AG10803 (cell line): ENCODE measurements around the gene KIF14.

ENCODE experiments used
- DNase-seq: peaks from one replicate; pipeline ENCODE4 v3.0.0; 2010; ENCODE audit warnings: low read depth
- H3K4me3 ChIP-seq: 2 replicates; pipeline ENCODE4 v1.5.1; 2011; ENCODE audit warnings: mild to moderate bottlenecking, low read length, control low read depth
- TF ChIP-seq, protein P1 (sequence below): conservative IDR thresholded peaks from 2 replicates; pipeline ENCODE4 v1.5.1; 2011; ENCODE audit warnings: mild to moderate bottlenecking, low read length, control low read depth, inconsistent platforms

KIF14 gene, protein sequence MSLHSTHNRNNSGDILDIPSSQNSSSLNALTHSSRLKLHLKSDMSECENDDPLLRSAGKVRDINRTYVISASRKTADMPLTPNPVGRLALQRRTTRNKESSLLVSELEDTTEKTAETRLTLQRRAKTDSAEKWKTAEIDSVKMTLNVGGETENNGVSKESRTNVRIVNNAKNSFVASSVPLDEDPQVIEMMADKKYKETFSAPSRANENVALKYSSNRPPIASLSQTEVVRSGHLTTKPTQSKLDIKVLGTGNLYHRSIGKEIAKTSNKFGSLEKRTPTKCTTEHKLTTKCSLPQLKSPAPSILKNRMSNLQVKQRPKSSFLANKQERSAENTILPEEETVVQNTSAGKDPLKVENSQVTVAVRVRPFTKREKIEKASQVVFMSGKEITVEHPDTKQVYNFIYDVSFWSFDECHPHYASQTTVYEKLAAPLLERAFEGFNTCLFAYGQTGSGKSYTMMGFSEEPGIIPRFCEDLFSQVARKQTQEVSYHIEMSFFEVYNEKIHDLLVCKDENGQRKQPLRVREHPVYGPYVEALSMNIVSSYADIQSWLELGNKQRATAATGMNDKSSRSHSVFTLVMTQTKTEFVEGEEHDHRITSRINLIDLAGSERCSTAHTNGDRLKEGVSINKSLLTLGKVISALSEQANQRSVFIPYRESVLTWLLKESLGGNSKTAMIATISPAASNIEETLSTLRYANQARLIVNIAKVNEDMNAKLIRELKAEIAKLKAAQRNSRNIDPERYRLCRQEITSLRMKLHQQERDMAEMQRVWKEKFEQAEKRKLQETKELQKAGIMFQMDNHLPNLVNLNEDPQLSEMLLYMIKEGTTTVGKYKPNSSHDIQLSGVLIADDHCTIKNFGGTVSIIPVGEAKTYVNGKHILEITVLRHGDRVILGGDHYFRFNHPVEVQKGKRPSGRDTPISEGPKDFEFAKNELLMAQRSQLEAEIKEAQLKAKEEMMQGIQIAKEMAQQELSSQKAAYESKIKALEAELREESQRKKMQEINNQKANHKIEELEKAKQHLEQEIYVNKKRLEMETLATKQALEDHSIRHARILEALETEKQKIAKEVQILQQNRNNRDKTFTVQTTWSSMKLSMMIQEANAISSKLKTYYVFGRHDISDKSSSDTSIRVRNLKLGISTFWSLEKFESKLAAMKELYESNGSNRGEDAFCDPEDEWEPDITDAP (N-terminal part only)

DNA sequence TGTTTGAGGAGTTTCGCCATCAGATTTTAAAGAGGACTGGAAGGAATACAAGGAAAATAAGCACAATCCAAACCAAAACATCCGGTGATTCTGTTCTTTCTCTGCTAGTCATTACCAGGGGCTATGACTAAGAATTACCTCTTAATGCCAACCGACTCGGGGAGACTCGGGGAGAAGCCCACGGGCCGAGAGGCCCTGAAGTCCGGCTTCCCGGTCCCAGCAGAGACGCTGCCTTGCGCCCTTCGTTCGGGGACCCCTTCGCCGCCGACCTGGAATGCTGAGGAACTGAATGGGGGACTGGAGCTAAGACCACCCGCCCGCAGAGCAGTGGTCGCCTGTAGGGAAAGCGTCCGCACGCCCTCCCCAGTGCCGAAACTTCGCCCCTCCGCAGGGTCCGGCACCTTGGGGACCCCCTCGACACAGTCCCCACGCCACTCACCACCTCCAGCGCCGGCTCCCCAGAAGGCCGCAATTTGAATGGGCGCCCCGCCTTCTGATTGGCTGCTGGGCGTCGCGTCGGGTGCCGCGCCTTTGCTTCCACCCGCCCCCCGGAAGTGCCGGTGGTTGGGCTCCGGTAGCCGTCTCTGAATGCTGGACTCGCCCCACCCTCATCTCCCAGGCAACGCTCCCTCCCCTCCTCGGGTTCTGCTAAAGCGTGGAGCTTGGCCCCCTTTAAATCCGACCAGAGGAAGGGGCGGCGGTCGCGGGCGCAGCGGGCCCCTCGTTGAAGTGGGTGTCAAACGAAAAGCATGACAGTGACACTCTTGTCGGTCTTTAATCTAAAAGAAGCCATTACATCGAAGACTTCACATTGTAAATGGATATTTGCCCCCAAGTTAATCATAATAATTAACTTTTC lies at the start of gene KIF14:
TSS of gene KIF14 (minus strand) at position 479 of the 859 bp plus-strand sequence. CDS start 2,028 bp downstream, outside the sequence.
- peak; percentile 84 for DNase-seq
- H3K4me3 ChIP-seq = peak within 1 kb of the TSS; percentile 87
- TF ChIP-seq, protein P1, sequence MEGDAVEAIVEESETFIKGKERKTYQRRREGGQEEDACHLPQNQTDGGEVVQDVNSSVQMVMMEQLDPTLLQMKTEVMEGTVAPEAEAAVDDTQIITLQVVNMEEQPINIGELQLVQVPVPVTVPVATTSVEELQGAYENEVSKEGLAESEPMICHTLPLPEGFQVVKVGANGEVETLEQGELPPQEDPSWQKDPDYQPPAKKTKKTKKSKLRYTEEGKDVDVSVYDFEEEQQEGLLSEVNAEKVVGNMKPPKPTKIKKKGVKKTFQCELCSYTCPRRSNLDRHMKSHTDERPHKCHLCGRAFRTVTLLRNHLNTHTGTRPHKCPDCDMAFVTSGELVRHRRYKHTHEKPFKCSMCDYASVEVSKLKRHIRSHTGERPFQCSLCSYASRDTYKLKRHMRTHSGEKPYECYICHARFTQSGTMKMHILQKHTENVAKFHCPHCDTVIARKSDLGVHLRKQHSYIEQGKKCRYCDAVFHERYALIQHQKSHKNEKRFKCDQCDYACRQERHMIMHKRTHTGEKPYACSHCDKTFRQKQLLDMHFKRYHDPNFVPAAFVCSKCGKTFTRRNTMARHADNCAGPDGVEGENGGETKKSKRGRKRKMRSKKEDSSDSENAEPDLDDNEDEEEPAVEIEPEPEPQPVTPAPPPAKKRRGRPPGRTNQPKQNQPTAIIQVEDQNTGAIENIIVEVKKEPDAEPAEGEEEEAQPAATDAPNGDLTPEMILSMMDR = no peak

DNA sequence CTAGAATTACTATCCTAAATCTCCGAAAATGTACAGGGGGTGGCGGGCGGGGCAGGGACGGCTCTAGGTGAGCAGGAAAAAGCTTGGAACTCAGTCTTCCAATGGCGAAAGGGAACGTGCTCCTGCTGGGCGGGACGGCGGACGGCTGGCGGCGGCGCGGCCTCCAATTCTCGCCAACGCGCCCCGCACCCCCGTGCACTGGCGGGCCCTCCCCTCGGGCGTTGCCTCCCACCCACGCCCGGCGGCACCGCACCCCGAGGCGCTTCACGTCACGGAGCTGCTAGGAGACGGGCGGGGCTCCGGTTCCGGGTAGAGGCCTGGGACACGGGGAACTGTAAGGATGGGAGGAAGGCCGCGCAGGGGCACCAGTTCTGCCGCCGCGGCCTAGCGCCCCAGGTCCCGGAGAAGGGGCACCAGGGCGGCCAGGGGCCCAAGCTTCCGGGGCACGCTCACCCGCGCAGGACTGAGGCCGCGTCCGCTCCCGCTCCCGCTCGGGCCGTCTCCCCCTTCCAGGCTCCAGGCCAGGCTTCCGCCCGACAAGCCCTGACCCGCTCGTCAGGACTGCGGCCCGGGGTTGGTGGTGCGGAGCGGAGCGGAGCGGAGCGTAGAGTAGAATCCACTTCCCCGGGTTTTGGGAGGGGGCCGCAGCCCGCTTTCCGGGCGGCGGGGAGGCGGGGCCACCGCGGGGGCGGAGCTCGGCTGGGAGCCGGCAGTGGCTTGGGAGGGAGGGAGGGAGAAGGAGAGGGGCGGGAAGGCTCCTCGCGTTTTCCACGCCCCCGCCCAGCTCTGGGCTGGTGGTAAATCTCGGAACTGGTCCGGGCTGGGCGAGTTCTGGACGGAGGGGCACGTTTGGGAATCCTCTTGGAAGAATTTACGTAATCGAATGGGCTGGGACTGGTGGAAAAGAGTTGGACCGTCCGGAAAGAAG lies 49.0 kb upstream of the KIF14 start, which contains the start of gene DDX59:
TSS of gene DDX59 (minus strand) at position 594 of the 928 bp plus-strand sequence. CDS start 3,167 bp downstream, outside the sequence.
- H3K4me3 ChIP-seq = peak within 1 kb of the TSS; percentile 75
- DNase-seq = peak; percentile 98
- TF ChIP-seq, protein P1 = no peak

DNA sequence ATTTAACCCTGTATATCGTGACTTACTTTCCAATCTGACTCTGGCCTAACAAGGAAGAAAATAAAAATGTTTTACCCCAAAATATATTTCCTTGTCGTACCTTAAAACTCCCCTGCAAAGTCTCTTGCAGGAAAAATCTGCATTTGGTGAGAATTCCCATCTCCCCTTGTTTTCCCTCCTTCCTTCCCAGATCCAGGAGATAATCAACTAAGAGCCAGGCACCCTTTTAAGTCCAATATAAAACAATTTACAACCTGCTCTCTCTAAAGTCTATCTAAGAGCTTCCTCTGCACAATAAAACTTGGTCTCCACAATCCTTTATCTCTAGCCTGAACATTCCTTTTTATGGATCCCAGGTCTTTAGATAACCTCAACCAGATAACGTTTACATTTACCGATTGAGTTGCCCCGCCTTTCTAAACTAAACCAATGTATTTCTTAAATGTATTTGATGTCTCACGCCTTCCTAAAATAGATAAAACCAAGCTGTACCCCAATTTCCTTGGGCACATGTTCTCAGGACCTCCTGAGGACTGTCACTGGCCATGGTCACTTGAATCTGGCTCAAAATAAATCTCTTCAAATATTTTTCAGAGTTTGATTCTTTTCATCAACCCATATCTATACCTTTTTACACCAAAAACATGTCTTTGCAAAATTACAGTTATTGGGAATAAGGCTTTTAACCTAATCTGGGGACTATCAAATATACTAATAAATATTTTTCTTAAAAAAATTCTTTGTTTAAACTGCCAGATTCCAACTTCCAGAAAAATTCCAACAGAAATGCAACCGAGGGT lies 48.2 kb upstream of the KIF14 start:
- TF ChIP-seq, protein P1 = no peak
- DNase-seq = no peak
- peak overlapping the region; percentile 75 for H3K4me3 ChIP-seq

DNA sequence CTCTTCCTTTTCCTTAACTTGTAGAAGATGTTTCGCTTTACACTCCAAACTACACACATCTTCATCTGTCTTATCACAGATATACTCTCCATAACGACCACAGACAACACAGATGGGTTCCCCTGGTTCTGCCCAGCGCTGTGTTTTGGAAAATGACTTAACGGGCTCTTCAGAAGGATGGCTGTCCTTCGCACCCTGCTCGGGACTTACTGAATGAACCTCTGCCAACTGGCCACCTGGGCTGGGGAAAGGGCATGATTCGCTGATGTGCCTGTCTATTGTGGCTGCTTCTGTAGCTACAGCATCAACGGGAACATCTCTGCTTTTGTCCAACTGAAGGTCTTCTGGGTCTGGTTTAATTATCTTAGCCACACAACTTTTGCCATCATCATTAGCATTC lies 45.8 kb upstream of the KIF14 start:
- DNase-seq = no peak
- H3K4me3 ChIP-seq = no peak overlapping the region
- TF ChIP-seq, protein P1 = no peak

DNA sequence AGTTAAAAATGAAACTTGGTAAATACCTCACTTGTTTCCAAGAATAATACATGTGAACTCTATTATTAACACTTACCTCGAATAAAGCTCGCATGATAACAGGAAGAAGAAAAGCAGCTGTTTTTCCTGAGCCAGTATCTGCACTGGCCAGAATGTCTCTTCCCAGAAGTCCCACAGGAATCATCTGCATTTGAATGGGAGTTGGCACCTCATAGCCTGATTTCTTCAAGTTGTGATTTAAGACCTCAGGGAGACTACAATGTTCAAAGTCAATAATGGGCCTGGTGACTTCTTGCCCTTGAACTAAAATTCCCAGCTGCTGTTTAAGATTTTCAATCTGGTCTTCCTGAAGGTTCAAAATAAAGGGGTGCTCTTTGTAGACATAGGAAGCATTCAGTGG lies 45.3 kb upstream of the KIF14 start:
- TF ChIP-seq, protein P1 = no peak
- peak; percentile 34 for DNase-seq
- no peak overlapping the region for H3K4me3 ChIP-seq
